HG02678 (cell line): ENCODE results near the gene LNX1.

Experiments used
- ATAC-seq: cut with Tn5 transposase; IDR thresholded peaks from one replicate; pipeline ENCODE4 v1.9.1; 2021; ENCODE audit warnings: mild to moderate bottlenecking, moderate library complexity; ENCODE audit not compliant: unreplicated experiment

The LNX1 gene

GRCh38 chr4:53601251-53601764 is 10.0 kb upstream of the LNX1 start:
- peak; percentile 79 for ATAC-seq

- peak; percentile 81 for ATAC-seq
These were observed 8.3 kb upstream of the LNX1 start for GRCh38 chr4:53599632-53600031.

- no peak for ATAC-seq
These were observed 7.6 kb upstream of the LNX1 start for GRCh38 chr4:53598901-53599300.

GRCh38 chr4:53598483-53598882 is 7.2 kb upstream of the LNX1 start:
- no peak for ATAC-seq

- no peak for ATAC-seq
These were observed 5.6 kb upstream of the LNX1 start for GRCh38 chr4:53596901-53597300.

GRCh38 chr4:53595834-53596233 is 4.5 kb upstream of the LNX1 start:
- ATAC-seq = no peak

GRCh38 chr4:53595204-53595603 is 3.9 kb upstream of the LNX1 start:
- no peak for ATAC-seq

GRCh38 chr4:53593765-53594164 is 2.5 kb upstream of the LNX1 start:
- no peak for ATAC-seq

- ATAC-seq = no peak
These were observed 1.6 kb upstream of the LNX1 start for GRCh38 chr4:53592686-53593501.

GRCh38 chr4:53592122-53592521 is 836 bp upstream of the LNX1 start:
- no peak for ATAC-seq

- no peak for ATAC-seq
These were observed 1.1 kb downstream of the LNX1 start for GRCh38 chr4:53590187-53590586.

GRCh38 chr4:53589511-53589910 is 1.8 kb downstream of the LNX1 start:
- no peak for ATAC-seq

- no peak for ATAC-seq
These were observed 4.2 kb downstream of the LNX1 start for GRCh38 chr4:53587135-53587534.

GRCh38 chr4:53586121-53586816 is 5.0 kb downstream of the LNX1 start:
- ATAC-seq = no peak

GRCh38 chr4:53584658-53585057 is 6.6 kb downstream of the LNX1 start:
- no peak for ATAC-seq

GRCh38 chr4:53583513-53583912 is 7.8 kb downstream of the LNX1 start:
- ATAC-seq = no peak

GRCh38 chr4:53582194-53582593 is 9.1 kb downstream of the LNX1 start:
- no peak for ATAC-seq

- no peak for ATAC-seq
These were observed 11.0 kb downstream of the LNX1 start for GRCh38 chr4:53580274-53580673.

- no peak for ATAC-seq
These were observed 11.5 kb downstream of the LNX1 start for GRCh38 chr4:53579826-53580225.

- ATAC-seq = no peak
These were observed 14.5 kb downstream of the LNX1 start for GRCh38 chr4:53576676-53577372.

GRCh38 chr4:53576071-53576617 is 15.1 kb downstream of the LNX1 start:
- ATAC-seq = no peak
